GM23338 (cell line): ENCODE data around the gene ERLEC1. TPM values are rescaled to one million over a fixed set of nuclear protein-coding genes. Genes with fewer than 3 reads are reported as not detected.

ENCODE experiments used
- ATAC-seq: fragments of 200-7000 bp; cut with Tn5 transposase; 3 replicates; pipeline ENCODE4 v1.9.1; 2020
- DNase-seq: peaks from one replicate; pipeline ENCODE4 v3.0.0-alpha.2; 2015; ENCODE audit warnings: low spot score
- H2AFZ ChIP-seq: fragments of 200-600 bp; sonication (generic); 2 replicates; pipeline ENCODE4 v1.8.0; 2016; ENCODE audit warnings: antibody characterized with exemption, mild to moderate bottlenecking, moderate library complexity
- H3F3A ChIP-seq: fragments of 200-600 bp; sonication (generic); replicated peaks from 2 replicates; pipeline ENCODE4 v1.8.0; 2017; ENCODE audit warnings: antibody characterized with exemption, mixed run types, low read depth
- H3K27ac ChIP-seq: fragments of 200-600 bp; sonication (generic); 2 replicates; pipeline ENCODE4 v1.6.1; 2016; ENCODE audit warnings: low read depth
- H3K27me3 ChIP-seq: fragments of 200-600 bp; sonication (generic); 2 replicates; pipeline ENCODE4 v1.8.0; 2016; ENCODE audit warnings: mild to moderate bottlenecking, mixed run types, moderate library complexity; ENCODE audit not compliant: insufficient read depth
- H3K36me3 ChIP-seq: fragments of 200-600 bp; sonication (generic); 2 replicates; pipeline ENCODE4 v1.8.0; 2016; ENCODE audit warnings: mild to moderate bottlenecking; ENCODE audit not compliant: insufficient read depth
- H3K4me1 ChIP-seq: fragments of 200-600 bp; sonication (generic); 2 replicates; pipeline ENCODE4 v1.8.0; 2016; ENCODE audit warnings: mild to moderate bottlenecking, moderate library complexity; ENCODE audit not compliant: insufficient read depth
- H3K4me2 ChIP-seq: fragments of 200-600 bp; sonication (generic); 2 replicates; pipeline ENCODE4 v1.7.1; 2017; ENCODE audit warnings: mixed run types
- H3K4me3 ChIP-seq: fragments of 200-600 bp; sonication (generic); 2 replicates; pipeline ENCODE4 v1.6.1; 2016; ENCODE audit warnings: mixed run types
- H3K79me2 ChIP-seq: fragments of 200-600 bp; sonication (generic); replicated peaks from 2 replicates; pipeline ENCODE4 v1.8.0; 2017; ENCODE audit warnings: mild to moderate bottlenecking; ENCODE audit not compliant: insufficient read depth
- H3K9me2 ChIP-seq: fragments of 200-600 bp; sonication (generic); 2 replicates; pipeline ENCODE4 v1.8.0; 2017; ENCODE audit not compliant: insufficient read depth
- H4K20me1 ChIP-seq: fragments of 200-600 bp; sonication (generic); replicated peaks from 2 replicates; pipeline ENCODE4 v1.8.0; 2017; ENCODE audit warnings: mild to moderate bottlenecking; ENCODE audit not compliant: insufficient read depth
- H3K27ac Mint-ChIP-seq: 2 replicates; pipeline ENCODE4 v1.8.0; 2020; ENCODE audit warnings: inconsistent platforms, mild to moderate bottlenecking, moderate library complexity, mixed read lengths
- H3K27me3 Mint-ChIP-seq: 3 replicates; pipeline ENCODE4 v1.8.0; 2022; ENCODE audit warnings: low read depth, mild to moderate bottlenecking, moderate library complexity, mixed read lengths, inconsistent platforms; ENCODE audit not compliant: insufficient read depth, poor library complexity
- H3K36me3 Mint-ChIP-seq: 3 replicates; pipeline ENCODE4 v1.8.0; 2021; ENCODE audit warnings: low read depth, mild to moderate bottlenecking, inconsistent platforms, moderate library complexity, mixed read lengths
- H3K4me1 Mint-ChIP-seq: 3 replicates; pipeline ENCODE4 v1.8.0; 2020; ENCODE audit warnings: mild to moderate bottlenecking, inconsistent platforms, mixed read lengths
- H3K4me3 Mint-ChIP-seq: 3 replicates; pipeline ENCODE4 v1.8.0; 2021; ENCODE audit warnings: moderate library complexity, mild to moderate bottlenecking, inconsistent platforms, mixed read lengths
- H3K9me3 Mint-ChIP-seq: 3 replicates; pipeline ENCODE4 v1.8.0; 2020; ENCODE audit warnings: moderate library complexity, mild to moderate bottlenecking, inconsistent platforms, mixed read lengths
- CREB1 ChIP-seq: fragments of 250-450 bp; sonication (Bioruptor Pico); IDR thresholded peaks from 2 replicates; pipeline ENCODE4 v1.5.0; 2020; ENCODE audit warnings: low read depth, mild to moderate bottlenecking, moderate library complexity
- EZH2 ChIP-seq: fragments of 200-600 bp; sonication (generic); IDR thresholded peaks from one replicate; pipeline ENCODE4 v1.8.0; 2017; ENCODE audit warnings: antibody characterized with exemption, mild to moderate bottlenecking, low read depth; ENCODE audit not compliant: unreplicated experiment
- NANOG ChIP-seq: IDR thresholded peaks from 2 replicates; pipeline ENCODE4 v1.6.1; 2016; ENCODE audit warnings: antibody characterized with exemption, borderline replicate concordance
- POLR2AphosphoS5 ChIP-seq: IDR thresholded peaks from 2 replicates; pipeline ENCODE4 v1.6.1; 2016; ENCODE audit warnings: antibody characterized with exemption, low read depth
- STAT1 ChIP-seq: IDR thresholded peaks from one replicate; pipeline ENCODE4 v1.6.1; 2016; ENCODE audit warnings: antibody characterized with exemption; ENCODE audit not compliant: unreplicated experiment
- ZNF114 ChIP-seq: fragments of 250-450 bp; sonication (Bioruptor Pico); IDR thresholded peaks from 2 replicates; pipeline ENCODE4 v1.5.0; 2020; ENCODE audit warnings: mild to moderate bottlenecking, moderate library complexity
- ZNF331 ChIP-seq: fragments of 250-450 bp; sonication (Bioruptor Pico); IDR thresholded peaks from 2 replicates; pipeline ENCODE4 v1.5.0; 2020; ENCODE audit warnings: low read depth, mild to moderate bottlenecking, moderate library complexity
- ZNF462 ChIP-seq: fragments of 250-450 bp; sonication (Bioruptor Pico); IDR thresholded peaks from 2 replicates; pipeline ENCODE4 v1.5.0; 2020; ENCODE audit warnings: mild to moderate bottlenecking, moderate library complexity
- polyA plus RNA-seq: library from polyadenylated mRNA; unstranded; fragments of >200 nt; fragmentation: Nextera tagmentation; extraction: Ambion mirVana; gene quantifications from 2 replicates; pipeline ENCODE4 v1.2.1, GENCODE V29; 2016
- total RNA-seq: library from RNA; depleted of rRNA; stranded (reverse); fragments of >200 nt; shearing (Covaris generic); gene quantifications from 2 replicates; pipeline ENCODE4 v1.2.3, GENCODE V29; 2014
- TF ChIP-seq, protein P1 (sequence below), 2 experiments: fragments of 200-600 bp in 1 of 2; sonication (generic) in 1 of 2; conservative IDR thresholded peaks; 2 replicates each; pipeline versions ENCODE4 v1.5.1 to v1.6.1; 2016 to 2017; ENCODE audit warnings: antibody characterized with exemption in 2 of 2, low read depth in 2 of 2, mild to moderate bottlenecking in 2 of 2, moderate library complexity in 1 of 2
- TF ChIP-seq, protein P2 (sequence below): IDR thresholded peaks from one replicate; pipeline ENCODE4 v1.6.1; 2018; ENCODE audit warnings: antibody characterized with exemption; ENCODE audit not compliant: unreplicated experiment
- TF ChIP-seq, protein P3 (sequence below): IDR thresholded peaks from 2 replicates; pipeline ENCODE4 v1.6.1; 2016; ENCODE audit warnings: antibody characterized with exemption

The ERLEC1 gene
- total and polyA plus RNA-seq, 2 experiments from 2014 or later = 35.0 to 41.2 TPM

- TF ChIP-seq CREB1 (CRISPR knock-in tag) = no peak
Measured at GRCh38 chr2:53750041-53750768, 36.6 kb upstream of the ERLEC1 start (continued).

GRCh38 chr2:53751728-53752127 is 35.1 kb upstream of the ERLEC1 start:
- no peaks in the 10 kb centered on the region for H3K9me2 ChIP-seq
- H3K4me3 Mint-ChIP-seq = no peak overlapping the region
- 0 out of 3 replicates have a peak, but pooled peaks cover 5% of the 10 kb centered on the region for H3K4me1 Mint-ChIP-seq
- peaks cover 21% of the 10 kb centered on the region for H3K36me3 Mint-ChIP-seq
- H3K4me3 ChIP-seq = no peak overlapping the region
- DNase-seq = no peak
- H3K27ac Mint-ChIP-seq = no peak overlapping the region
- no peaks in the 10 kb centered on the region for H3K27me3 ChIP-seq
- H4K20me1 ChIP-seq = no peaks in the 10 kb centered on the region
- no peaks in the 10 kb centered on the region for H3F3A ChIP-seq
- no peak for ATAC-seq
- 0 out of 2 replicates have a peak, but pooled peaks cover 3% of the 10 kb centered on the region for H3K36me3 ChIP-seq
- H3K79me2 ChIP-seq = no peaks in the 10 kb centered on the region
- H3K27ac ChIP-seq = no peak overlapping the region; the same call in 1 of the 2 replicates
- no peaks in the 10 kb centered on the region for H3K4me1 ChIP-seq
- no peaks in the 10 kb centered on the region for H3K9me3 Mint-ChIP-seq
- no peak overlapping the region for H3K4me2 ChIP-seq
- TF ChIP-seq, protein P1, sequence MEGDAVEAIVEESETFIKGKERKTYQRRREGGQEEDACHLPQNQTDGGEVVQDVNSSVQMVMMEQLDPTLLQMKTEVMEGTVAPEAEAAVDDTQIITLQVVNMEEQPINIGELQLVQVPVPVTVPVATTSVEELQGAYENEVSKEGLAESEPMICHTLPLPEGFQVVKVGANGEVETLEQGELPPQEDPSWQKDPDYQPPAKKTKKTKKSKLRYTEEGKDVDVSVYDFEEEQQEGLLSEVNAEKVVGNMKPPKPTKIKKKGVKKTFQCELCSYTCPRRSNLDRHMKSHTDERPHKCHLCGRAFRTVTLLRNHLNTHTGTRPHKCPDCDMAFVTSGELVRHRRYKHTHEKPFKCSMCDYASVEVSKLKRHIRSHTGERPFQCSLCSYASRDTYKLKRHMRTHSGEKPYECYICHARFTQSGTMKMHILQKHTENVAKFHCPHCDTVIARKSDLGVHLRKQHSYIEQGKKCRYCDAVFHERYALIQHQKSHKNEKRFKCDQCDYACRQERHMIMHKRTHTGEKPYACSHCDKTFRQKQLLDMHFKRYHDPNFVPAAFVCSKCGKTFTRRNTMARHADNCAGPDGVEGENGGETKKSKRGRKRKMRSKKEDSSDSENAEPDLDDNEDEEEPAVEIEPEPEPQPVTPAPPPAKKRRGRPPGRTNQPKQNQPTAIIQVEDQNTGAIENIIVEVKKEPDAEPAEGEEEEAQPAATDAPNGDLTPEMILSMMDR (conservative IDR thresholded peaks at IDR 0.05; ENCODE audit: low read depth in 2 of 2) = no peak
- no peak for TF ChIP-seq ZNF114 (CRISPR knock-in tag)
- TF ChIP-seq STAT1 = no peak
- no peak for TF ChIP-seq POLR2AphosphoS5
- no peak for TF ChIP-seq CREB1 (CRISPR knock-in tag)
- TF ChIP-seq ZNF462 (CRISPR knock-in tag) = no peak
- no peak for TF ChIP-seq NANOG
- TF ChIP-seq ZNF331 (CRISPR knock-in tag) = no peak
- TF ChIP-seq, protein P2, sequence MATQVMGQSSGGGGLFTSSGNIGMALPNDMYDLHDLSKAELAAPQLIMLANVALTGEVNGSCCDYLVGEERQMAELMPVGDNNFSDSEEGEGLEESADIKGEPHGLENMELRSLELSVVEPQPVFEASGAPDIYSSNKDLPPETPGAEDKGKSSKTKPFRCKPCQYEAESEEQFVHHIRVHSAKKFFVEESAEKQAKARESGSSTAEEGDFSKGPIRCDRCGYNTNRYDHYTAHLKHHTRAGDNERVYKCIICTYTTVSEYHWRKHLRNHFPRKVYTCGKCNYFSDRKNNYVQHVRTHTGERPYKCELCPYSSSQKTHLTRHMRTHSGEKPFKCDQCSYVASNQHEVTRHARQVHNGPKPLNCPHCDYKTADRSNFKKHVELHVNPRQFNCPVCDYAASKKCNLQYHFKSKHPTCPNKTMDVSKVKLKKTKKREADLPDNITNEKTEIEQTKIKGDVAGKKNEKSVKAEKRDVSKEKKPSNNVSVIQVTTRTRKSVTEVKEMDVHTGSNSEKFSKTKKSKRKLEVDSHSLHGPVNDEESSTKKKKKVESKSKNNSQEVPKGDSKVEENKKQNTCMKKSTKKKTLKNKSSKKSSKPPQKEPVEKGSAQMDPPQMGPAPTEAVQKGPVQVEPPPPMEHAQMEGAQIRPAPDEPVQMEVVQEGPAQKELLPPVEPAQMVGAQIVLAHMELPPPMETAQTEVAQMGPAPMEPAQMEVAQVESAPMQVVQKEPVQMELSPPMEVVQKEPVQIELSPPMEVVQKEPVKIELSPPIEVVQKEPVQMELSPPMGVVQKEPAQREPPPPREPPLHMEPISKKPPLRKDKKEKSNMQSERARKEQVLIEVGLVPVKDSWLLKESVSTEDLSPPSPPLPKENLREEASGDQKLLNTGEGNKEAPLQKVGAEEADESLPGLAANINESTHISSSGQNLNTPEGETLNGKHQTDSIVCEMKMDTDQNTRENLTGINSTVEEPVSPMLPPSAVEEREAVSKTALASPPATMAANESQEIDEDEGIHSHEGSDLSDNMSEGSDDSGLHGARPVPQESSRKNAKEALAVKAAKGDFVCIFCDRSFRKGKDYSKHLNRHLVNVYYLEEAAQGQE = no peak
- TF ChIP-seq EZH2 = no peak
- TF ChIP-seq, protein P3, sequence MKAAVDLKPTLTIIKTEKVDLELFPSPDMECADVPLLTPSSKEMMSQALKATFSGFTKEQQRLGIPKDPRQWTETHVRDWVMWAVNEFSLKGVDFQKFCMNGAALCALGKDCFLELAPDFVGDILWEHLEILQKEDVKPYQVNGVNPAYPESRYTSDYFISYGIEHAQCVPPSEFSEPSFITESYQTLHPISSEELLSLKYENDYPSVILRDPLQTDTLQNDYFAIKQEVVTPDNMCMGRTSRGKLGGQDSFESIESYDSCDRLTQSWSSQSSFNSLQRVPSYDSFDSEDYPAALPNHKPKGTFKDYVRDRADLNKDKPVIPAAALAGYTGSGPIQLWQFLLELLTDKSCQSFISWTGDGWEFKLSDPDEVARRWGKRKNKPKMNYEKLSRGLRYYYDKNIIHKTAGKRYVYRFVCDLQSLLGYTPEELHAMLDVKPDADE = no peak
- H3K27me3 Mint-ChIP-seq = no peaks in the 10 kb centered on the region
- no peak overlapping the region for H2AFZ ChIP-seq
